A549 (cell line): ENCODE measurements around the gene PAQR5. TPM values are rescaled to one million over a fixed set of nuclear protein-coding genes. Genes with fewer than 3 reads are reported as not detected.
A peak's percentile ranks its signal among the peaks of the same experiment; 100 is the strongest.

Experiments used
- ATAC-seq, 2 experiments: fragments of 200-7000 bp in 1 of 2; fragments of >200 bp in 1 of 2; cut with Nextera tagmentation in 1 of 2; cut with Tn5 transposase in 1 of 2; 3 replicates each; pipeline versions ENCODE4 v1.8.0 to v1.9.1; 2018 to 2020; ENCODE audit warnings: mild to moderate bottlenecking in 1 of 2, moderate library complexity in 1 of 2
- CTCF ChIA-PET: fragments of 300-600 bp; sonication (Branson Sonifier 250); formaldehyde crosslinking; extraction: SDS; loops from one replicate; lab custom pipeline; 2021; ENCODE audit warnings: antibody characterized with exemption, inconsistent platforms; lab: Yijun Ruan, JAX
- POLR2A ChIA-PET: fragments of 350-600 bp; formaldehyde crosslinking; extraction: SDS; loops from one replicate; lab custom pipeline; 2021; ENCODE audit warnings: antibody characterized with exemption, inconsistent platforms; lab: Yijun Ruan, JAX
- DNase-seq, 2 experiments: peaks; one replicate each; pipeline versions ENCODE4 v3.0.0 to v3.0.0-alpha.2; 2011 to 2016; ENCODE audit warnings: low read depth in 1 of 2, low spot score in 1 of 2
- FAIRE-seq: peaks from 2 replicates; lab custom pipeline; 2011; peaks lifted over from hg19 to GRCh38; lab: Jason Lieb, UNC
- H3K27ac ChIP-seq, 2 experiments: fragments of >200 bp; sonication (Bioruptor Twin); formaldehyde crosslinking; 3 replicates each; pipeline ENCODE4 v1.5.1; 2016 to 2017
- H3K4me1 ChIP-seq: fragments of >200 bp; sonication (Bioruptor Twin); formaldehyde crosslinking; 3 replicates; pipeline ENCODE4 v1.6.1; 2016
- H3K4me2 ChIP-seq: fragments of >200 bp; sonication (Bioruptor Twin); formaldehyde crosslinking; 3 replicates; pipeline ENCODE4 v1.6.1; 2016
- H3K4me3 ChIP-seq: fragments of >200 bp; sonication (Bioruptor Twin); formaldehyde crosslinking; 3 replicates; pipeline ENCODE4 v1.5.1; 2016
- H3K9me3 ChIP-seq: fragments of >200 bp; sonication (Bioruptor Twin); formaldehyde crosslinking; 3 replicates; pipeline ENCODE4 v1.6.1; 2016
- BCL3 ChIP-seq: fragments of >200 bp; sonication (Bioruptor Twin); formaldehyde crosslinking; IDR thresholded peaks from 3 replicates; pipeline ENCODE4 v1.6.1; 2016
- BHLHE40 ChIP-seq: IDR thresholded peaks from 2 replicates; pipeline ENCODE4 v1.6.1; 2012; ENCODE audit warnings: low read depth, low read length, inconsistent platforms
- CHD2 ChIP-seq: fragments of 150-350 bp; IDR thresholded peaks from 2 replicates; pipeline ENCODE4 v1.6.1; 2014; ENCODE audit warnings: low read length; ENCODE audit not compliant: partially characterized antibody
- EHF ChIP-seq: fragments of 250-450 bp; sonication (Bioruptor Pico); IDR thresholded peaks from 2 replicates; pipeline ENCODE4 v1.5.0; 2020; ENCODE audit warnings: mild to moderate bottlenecking
- ELK1 ChIP-seq: fragments of 150-350 bp; IDR thresholded peaks from 2 replicates; pipeline ENCODE4 v1.6.1; 2014; ENCODE audit warnings: low read depth, mild to moderate bottlenecking, low read length
- EP300 ChIP-seq, 2 experiments: fragments of >200 bp; sonication (Bioruptor Twin); formaldehyde crosslinking; IDR thresholded peaks; 2 replicates in 1 of 2; 3 replicates in 1 of 2; pipeline ENCODE4 v1.6.1; 2016 to 2017
- ESRRA ChIP-seq: fragments of 150-350 bp; IDR thresholded peaks from 2 replicates; pipeline ENCODE4 v1.6.1; 2014; ENCODE audit warnings: mild to moderate bottlenecking, low read length, borderline replicate concordance
- FOSB ChIP-seq: fragments of 250-450 bp; sonication (Bioruptor Pico); IDR thresholded peaks from 2 replicates; pipeline ENCODE4 v1.5.0; 2020; ENCODE audit warnings: mild to moderate bottlenecking, moderate library complexity
- FOSL2 ChIP-seq, 2 experiments: fragments of 450-650 bp in 1 of 2; fragments of >200 bp in 1 of 2; sonication (Bioruptor Twin) in 1 of 2; formaldehyde crosslinking; IDR thresholded peaks; 2 replicates each; pipeline versions ENCODE4 v1.5.0 to v1.6.1; 2016 to 2020; ENCODE audit warnings: mild to moderate bottlenecking in 1 of 2, moderate library complexity in 1 of 2
- HDAC2 ChIP-seq: fragments of 200-600 bp; sonication (generic); IDR thresholded peaks from 2 replicates; pipeline ENCODE4 v1.6.1; 2016
- HES2 ChIP-seq: fragments of >200 bp; sonication (Bioruptor Twin); formaldehyde crosslinking; IDR thresholded peaks from 2 replicates; pipeline ENCODE4 v1.6.1; 2016
- HEYL ChIP-seq: fragments of 250-450 bp; sonication (Bioruptor Pico); IDR thresholded peaks from 2 replicates; pipeline ENCODE4 v1.8.0; 2021; ENCODE audit warnings: mild to moderate bottlenecking, moderate library complexity
- HMGXB4 ChIP-seq: fragments of 250-450 bp; sonication (Bioruptor Pico); IDR thresholded peaks from 2 replicates; pipeline ENCODE4 v1.5.0; 2021; ENCODE audit warnings: mild to moderate bottlenecking, moderate library complexity, borderline replicate concordance
- HOXA7 ChIP-seq: fragments of 250-450 bp; sonication (Bioruptor Pico); IDR thresholded peaks from 2 replicates; pipeline ENCODE4 v1.5.0; 2020; ENCODE audit warnings: mild to moderate bottlenecking, moderate library complexity
- JUN ChIP-seq, 2 experiments: fragments of >200 bp; sonication (Bioruptor Twin); formaldehyde crosslinking; IDR thresholded peaks; 2 replicates in 1 of 2; 3 replicates in 1 of 2; pipeline ENCODE4 v1.6.1; 2016 to 2017
- MAFK ChIP-seq: fragments of 450-650 bp; IDR thresholded peaks from 2 replicates; pipeline ENCODE4 v1.6.1; 2014; ENCODE audit not compliant: partially characterized antibody
- NFE2L2 ChIP-seq: fragments of 150-350 bp; conservative IDR thresholded peaks from 2 replicates; pipeline ENCODE4 v1.6.1; 2014; ENCODE audit warnings: low read length
- PBX3 ChIP-seq: IDR thresholded peaks from 2 replicates; pipeline ENCODE4 v1.6.1; 2012
- POLR2A ChIP-seq: IDR thresholded peaks from 2 replicates; pipeline ENCODE4 v1.6.1; 2012; ENCODE audit warnings: mild to moderate bottlenecking, low read length
- RARB ChIP-seq: fragments of 250-450 bp; sonication (Bioruptor Pico); IDR thresholded peaks from 2 replicates; pipeline ENCODE4 v1.8.0; 2021; ENCODE audit warnings: mild to moderate bottlenecking, moderate library complexity
- SMC3 ChIP-seq: fragments of >200 bp; sonication (Bioruptor Twin); formaldehyde crosslinking; IDR thresholded peaks from 3 replicates; pipeline ENCODE4 v1.6.1; 2018; ENCODE audit warnings: inconsistent platforms
- SREBF2 ChIP-seq: fragments of 450-650 bp; IDR thresholded peaks from 2 replicates; pipeline ENCODE4 v1.6.1; 2014; ENCODE audit warnings: mild to moderate bottlenecking, moderate library complexity
- TFCP2L1 ChIP-seq: fragments of 250-450 bp; sonication (Bioruptor Pico); IDR thresholded peaks from 2 replicates; pipeline ENCODE4 v1.5.0; 2021; ENCODE audit warnings: mild to moderate bottlenecking
- TP53 ChIP-seq: fragments of 250-450 bp; sonication (Bioruptor Pico); IDR thresholded peaks from 2 replicates; pipeline ENCODE4 v1.5.0; 2021; ENCODE audit warnings: mild to moderate bottlenecking, moderate library complexity
- WGBS: methylation state at CpG from one replicate; pipeline ENCODE4 v1.1.6; 2017; ENCODE audit errors: missing lambda C conversion rate; 5-methylcytosine and 5-hydroxymethylcytosine counted together
- polyA plus RNA-seq, 4 experiments: library from polyadenylated mRNA; depleted of rRNA in 3 of 4; stranded (reverse); fragments of >200 nt; fragmentation: RNase III in 1 of 4; extraction: RNeasy Plus Mini Kit Qiagen cat#74134 plus additional on column Dnase treatment in 1 of 4; gene quantifications; 2 replicates in 3 of 4; 3 replicates in 1 of 4; pipeline ENCODE4 v1.2.3, GENCODE V29; 2011 to 2017

Gene PAQR5
- polyA plus RNA-seq, 2 of the 4 experiments (the other 2 are of a cell fraction): 104 to 114 TPM

GRCh38 chr15:69412274-69412673 lies 113.6 kb downstream of the PAQR5 start:
- Histone ChIP-seq H3K4me3 (no peak overlapping the region), H3K4me2 (peak overlapping the region; percentile 1; the same call in 1 of the 3 replicates), H3K4me1 (peaks cover 40% of the 10 kb centered on the region), H3K27ac (0 out of 6 replicates have a peak overlapping the region, but pooled peaks of 1 of the 2 experiments have one; percentile 93), H3K9me3 (no peaks in the 10 kb centered on the region)
- ChIA-PET POLR2A (no interaction called here), CTCF (interaction anchor here (0.6 to 8.5 kb wide), 10 partner anchors 12 to 367 kb away, joined by 3 to 87 read pairs (median 4); no protein-coding TSS in a partner anchor)
- ATAC-seq: no peak
- DNase-seq: no peak
- FAIRE-seq: no peak
- TF ChIP-seq MAFK (peak; percentile 60), FOSL2 (IDR thresholded peaks at IDR 0.05) (no peak), FOSL2 (CRISPR knock-in tag; IDR thresholded peaks at IDR 0.05) (peak; percentile 2; the same call in 1 of the 2 replicates), EHF (CRISPR knock-in tag) (0 out of 2 replicates have a peak, but pooled peaks have one; percentile 20), RARB (CRISPR knock-in tag) (no peak), FOSB (CRISPR knock-in tag) (no peak)

- Histone ChIP-seq H3K27ac (peak overlapping the region in 1 of 2 experiments; percentile 93; a peak in 1 of 6 replicates), H3K4me2 (peak overlapping the region; percentile 1; the same call in 1 of the 3 replicates)
- WGBS: 72% methylated on average over 1 of the region's 1 CpG
- CTCF ChIA-PET: interaction anchor here (1.0 to 8.5 kb wide), 7 partner anchors 18 to 368 kb away, joined by 3 to 87 read pairs (median 4); no protein-coding TSS in a partner anchor
- no peak for FAIRE-seq
- TF ChIP-seq SMC3: no peak
- no peak for TF ChIP-seq TFCP2L1 (CRISPR knock-in tag)
- TF ChIP-seq FOSL2 (IDR thresholded peaks at IDR 0.05): no peak
- TF ChIP-seq FOSL2 (CRISPR knock-in tag; IDR thresholded peaks at IDR 0.05): 0 out of 2 replicates have a peak, but pooled peaks have one; percentile 0
- TF ChIP-seq, all 56 proteins: peak for 1
- no peak for ATAC-seq
- no peak for DNase-seq
- no peak overlapping the region for H3K4me3 ChIP-seq
- POLR2A ChIA-PET: no interaction called here
- peaks cover 43% of the 10 kb centered on the region for H3K4me1 ChIP-seq
- no peaks in the 10 kb centered on the region for H3K9me3 ChIP-seq
Observed at GRCh38 chr15:69412701-69413100, 114.0 kb downstream of the PAQR5 start.

- Histone ChIP-seq H3K27ac (peak within 1 kb of the TSS; percentile 83 to 93), H3K4me1 (peaks cover 43% of the 10 kb centered on the region), H3K9me3 (no peaks in the 10 kb centered on the region), H3K4me3 (peak within 1 kb of the TSS; percentile 83), H3K4me2 (peak within 1 kb of the TSS; percentile 85)
- ChIA-PET CTCF (interaction anchor here (0.5 to 8.5 kb wide), 11 partner anchors 9 to 358 kb away, joined by 3 to 87 read pairs (median 4); no protein-coding TSS in a partner anchor), POLR2A (interaction anchor here (0.9 to 1.8 kb wide), 5 partner anchors 18 to 340 kb away, joined by 3 to 43 read pairs (median 4); partner anchors contain the start of gene RPLP1)
- peak; percentile 93 to 96 for ATAC-seq
- DNase-seq: peak; percentile 97 to 99
- peak; percentile 59 for FAIRE-seq
- WGBS: 3% methylated on average over 51 of the region's 78 CpGs
- TF ChIP-seq HDAC2: no peak
- TF ChIP-seq HEYL: no peak
- no peak; the same call in 1 of the 2 replicates for TF ChIP-seq ELK1
- TF ChIP-seq HOXA7 (CRISPR knock-in tag): no peak
- 0 out of 2 replicates have a peak, but pooled peaks have one; percentile 17 for TF ChIP-seq HMGXB4 (CRISPR knock-in tag)
- no peak for TF ChIP-seq FOSL2 (IDR thresholded peaks at IDR 0.05)
- TF ChIP-seq FOSL2 (CRISPR knock-in tag; IDR thresholded peaks at IDR 0.05): 0 out of 2 replicates have a peak, but pooled peaks have one; percentile 9
- TF ChIP-seq POLR2A: peak; percentile 56
- TF ChIP-seq EP300 (IDR thresholded peaks at IDR 0.05): no peak
- no peak for TF ChIP-seq BHLHE40
- TF ChIP-seq PBX3: peak; percentile 50; the same call in 1 of the 2 replicates
- no peak for TF ChIP-seq RARB (CRISPR knock-in tag)
- peak; percentile 34 to 96; a peak in 3 of 5 replicates for TF ChIP-seq JUN (IDR thresholded peaks at IDR 0.05)
- no peak for TF ChIP-seq NFE2L2
- no peak for TF ChIP-seq ESRRA
- TF ChIP-seq SREBF2: no peak
- TF ChIP-seq HES2: no peak
- TF ChIP-seq TP53 (CRISPR knock-in tag): peak; percentile 79; the same call in 1 of the 2 replicates
- TF ChIP-seq CHD2: no peak
- peak; percentile 29; the same call in 1 of the 3 replicates for TF ChIP-seq BCL3
Observed at GRCh38 chr15:69413822-69414700, 115.3 kb downstream of the PAQR5 start, which contains the start of gene KIF23. Gene KIF23 (plus strand): TSS chr15:69414349. CDS start chr15:69414466, 117 bp downstream.
